Ovary (tissue), 3 donors: ENCODE measurements around the gene GOLGA8J.
"Not testable (repeated sequence)": the region's sequence is repeated elsewhere in the genome, so short reads cannot be mapped to it uniquely, and the experiment has no call there.

Experiments
- POLR2A ChIP-seq: fragments of 450-650 bp; IDR thresholded peaks from one replicate; pipeline ENCODE4 v1.6.1; 2017; ENCODE audit warnings: antibody characterized with exemption, mild to moderate bottlenecking, moderate library complexity
- TF ChIP-seq, protein P1 (sequence below), 3 donors: fragments of 450-650 bp in 2 of 3; fragments of 200-600 bp in 1 of 3; IDR thresholded peaks; one replicate each; pipeline versions ENCODE4 v1.5.1 to v1.8.0; 2016 to 2022; ENCODE audit warnings: antibody characterized with exemption in 3 of 3, mild to moderate bottlenecking in 1 of 3
- donor health status: DM: no; HTN: no; CAD: no.

DNA sequence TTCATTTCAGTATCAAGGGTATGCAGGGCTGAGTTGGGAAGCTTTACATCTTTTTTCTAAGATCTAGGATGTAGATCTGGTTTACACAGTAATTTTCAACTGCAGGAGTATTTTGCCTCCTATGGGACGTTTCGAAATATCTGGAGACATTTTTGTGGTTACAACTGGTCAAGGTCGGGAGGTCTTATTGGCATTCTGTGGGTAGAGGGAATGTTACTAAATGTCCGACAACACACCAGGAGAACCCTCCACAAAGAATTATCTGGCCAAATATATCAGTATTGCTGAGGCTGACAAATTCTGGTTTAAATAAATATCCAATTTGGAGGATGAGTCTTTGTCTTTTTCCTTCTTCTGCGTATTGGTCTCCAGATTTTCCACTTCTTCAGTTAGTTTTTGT lies 1.9 kb upstream of the GOLGA8J start:
- TF ChIP-seq, protein P1, sequence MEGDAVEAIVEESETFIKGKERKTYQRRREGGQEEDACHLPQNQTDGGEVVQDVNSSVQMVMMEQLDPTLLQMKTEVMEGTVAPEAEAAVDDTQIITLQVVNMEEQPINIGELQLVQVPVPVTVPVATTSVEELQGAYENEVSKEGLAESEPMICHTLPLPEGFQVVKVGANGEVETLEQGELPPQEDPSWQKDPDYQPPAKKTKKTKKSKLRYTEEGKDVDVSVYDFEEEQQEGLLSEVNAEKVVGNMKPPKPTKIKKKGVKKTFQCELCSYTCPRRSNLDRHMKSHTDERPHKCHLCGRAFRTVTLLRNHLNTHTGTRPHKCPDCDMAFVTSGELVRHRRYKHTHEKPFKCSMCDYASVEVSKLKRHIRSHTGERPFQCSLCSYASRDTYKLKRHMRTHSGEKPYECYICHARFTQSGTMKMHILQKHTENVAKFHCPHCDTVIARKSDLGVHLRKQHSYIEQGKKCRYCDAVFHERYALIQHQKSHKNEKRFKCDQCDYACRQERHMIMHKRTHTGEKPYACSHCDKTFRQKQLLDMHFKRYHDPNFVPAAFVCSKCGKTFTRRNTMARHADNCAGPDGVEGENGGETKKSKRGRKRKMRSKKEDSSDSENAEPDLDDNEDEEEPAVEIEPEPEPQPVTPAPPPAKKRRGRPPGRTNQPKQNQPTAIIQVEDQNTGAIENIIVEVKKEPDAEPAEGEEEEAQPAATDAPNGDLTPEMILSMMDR (IDR thresholded peaks at IDR 0.05): not testable (repeated sequence)
- TF ChIP-seq POLR2A: not testable (repeated sequence)
